Upper lobe of left lung (tissue), 6 donors: ENCODE data around the gene WDR11. TPM values are rescaled to one million over a fixed set of nuclear protein-coding genes. Genes with fewer than 3 reads are reported as not detected.
"Not testable (repeated sequence)": the region's sequence is repeated elsewhere in the genome, so short reads cannot be mapped to it uniquely, and the experiment has no call there.

ENCODE experiments used
- ATAC-seq, 2 donors: fragments of 200-7000 bp; cut with Tn5 transposase; one replicate each; pipeline ENCODE4 v1.9.1; 2022; ENCODE audit warnings: mild to moderate bottlenecking in 2 of 2, moderate library complexity in 2 of 2; ENCODE audit not compliant: low FRiP score in 2 of 2
- DNase-seq, 2 donors: peaks; one replicate each; pipeline ENCODE4 v3.0.0-alpha.2; 2019 to 2020
- H3K27ac ChIP-seq, 4 donors: fragments of 200-600 bp; sonication (generic); one replicate each; pipeline ENCODE4 v1.5.1; 2016 to 2019
- H3K27me3 ChIP-seq, 4 donors: fragments of 200-600 bp; sonication (generic); one replicate each; pipeline ENCODE4 v1.5.1; 2017 to 2019
- H3K36me3 ChIP-seq, 4 donors: fragments of 200-600 bp; sonication (generic); one replicate each; pipeline ENCODE4 v1.5.1; 2016 to 2019
- H3K4me1 ChIP-seq, 4 donors: fragments of 200-600 bp; sonication (generic); one replicate each; pipeline ENCODE4 v1.5.1; 2018 to 2019
- H3K4me3 ChIP-seq, 4 donors: fragments of 200-600 bp; sonication (generic); one replicate each; pipeline ENCODE4 v1.5.1; 2017 to 2019; ENCODE audit warnings: mild to moderate bottlenecking in 2 of 4, moderate library complexity in 1 of 4
- H3K9me3 ChIP-seq, 4 donors: fragments of 200-600 bp; sonication (generic); one replicate each; pipeline ENCODE4 v1.5.1; 2018 to 2019
- EP300 ChIP-seq, 4 donors: sonication (generic); formaldehyde crosslinking; IDR thresholded peaks; one replicate each; pipeline ENCODE4 v1.5.1; 2017; ENCODE audit warnings: antibody characterized with exemption in 4 of 4, control low read depth in 2 of 4
- POLR2A ChIP-seq, 4 donors: fragments of 450-650 bp; IDR thresholded peaks; one replicate each; pipeline ENCODE4 v1.5.1; 2016 to 2017; ENCODE audit warnings: antibody characterized with exemption in 4 of 4, mild to moderate bottlenecking in 2 of 4
- POLR2AphosphoS5 ChIP-seq, 2 donors: sonication (generic); formaldehyde crosslinking; IDR thresholded peaks; one replicate each; pipeline ENCODE4 v1.5.1; 2017; ENCODE audit warnings: antibody characterized with exemption in 2 of 2
- WGBS, 2 donors: methylation state at CpG; one replicate each; pipeline ENCODE4 v1.1.5; 2017 to 2018; 5-methylcytosine and 5-hydroxymethylcytosine counted together
- total RNA-seq, 6 donors: library from RNA; depleted of rRNA in 4 of 6; stranded (reverse); fragments of >200 nt in 4 of 6; gene quantifications; one replicate each; pipeline versions ENCODE4 v1.1.0 to v1.2.1, GENCODE V29; 2016 to 2021
- TF ChIP-seq, protein P1 (sequence below), 6 experiments: fragments of 450-650 bp in 4 of 6; fragments of 200-600 bp in 2 of 6; sonication (generic) in 2 of 6; IDR thresholded peaks; one replicate each; pipeline ENCODE4 v1.5.1; 2016 to 2019; ENCODE audit warnings: antibody characterized with exemption in 6 of 6
- donor health status: DM: no; HTN: no; CAD: no; lungs with moderate emphysema.
- donor health status: DM: no; HTN: yes; CAD: no; lungs with severe emphysema.

The WDR11 gene
- total RNA-seq, 6 donors from 2014 or later, result 35.6 to 69.1 (median 40.4) TPM

DNA sequence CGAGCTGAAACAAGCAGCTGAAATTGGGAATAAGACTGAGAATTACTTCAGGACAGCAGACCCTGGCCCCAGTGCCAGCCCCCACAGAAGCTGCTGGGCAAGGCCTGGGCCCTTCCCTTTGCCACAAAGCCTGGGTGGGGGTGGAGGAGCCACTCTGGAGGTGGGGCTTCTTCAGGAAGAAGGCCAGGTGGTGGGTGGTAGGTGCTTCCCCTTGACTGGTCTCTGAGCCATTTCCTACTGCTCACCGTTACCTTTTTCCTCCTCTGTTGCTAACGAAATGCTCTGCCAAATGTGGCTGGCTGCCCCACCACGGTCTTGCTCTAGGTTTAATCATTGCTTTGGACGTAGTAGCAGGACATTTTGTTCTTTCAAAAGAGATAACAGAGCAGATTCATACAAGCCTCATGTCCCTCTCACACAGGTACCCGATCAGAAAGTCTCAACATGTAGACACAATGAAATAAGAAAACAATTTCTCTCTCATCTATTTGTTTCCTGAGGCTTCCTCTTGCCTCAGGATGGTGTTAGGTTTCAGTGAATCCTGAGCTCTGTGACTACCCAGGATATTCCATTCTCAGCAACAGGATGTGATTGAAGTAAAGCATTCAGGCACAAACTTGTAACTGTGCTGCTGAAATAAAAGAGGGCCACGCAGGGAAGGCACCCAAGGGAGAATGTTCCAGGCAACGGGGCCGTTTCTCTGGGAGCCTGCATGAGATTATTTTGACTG lies 66.5 kb downstream of the WDR11 start:
- Histone ChIP-seq H3K4me3 (no peak overlapping the region), H3K27ac (no peak overlapping the region), H3K36me3 (no peaks in the 10 kb centered on the region), H3K27me3 (no peaks in the 10 kb centered on the region), H3K9me3 (peaks cover 0 to 16% (median 3%) of the 10 kb centered on the region in 4 donors), H3K4me1 (no peaks in the 10 kb centered on the region)
- 64 to 70% methylated on average over 9 of the region's 9 CpGs for WGBS, 2 donors
- no peak for TF ChIP-seq POLR2AphosphoS5 (IDR thresholded peaks at IDR 0.05)
- TF ChIP-seq EP300 (IDR thresholded peaks at IDR 0.05), result no peak
- TF ChIP-seq, protein P1, sequence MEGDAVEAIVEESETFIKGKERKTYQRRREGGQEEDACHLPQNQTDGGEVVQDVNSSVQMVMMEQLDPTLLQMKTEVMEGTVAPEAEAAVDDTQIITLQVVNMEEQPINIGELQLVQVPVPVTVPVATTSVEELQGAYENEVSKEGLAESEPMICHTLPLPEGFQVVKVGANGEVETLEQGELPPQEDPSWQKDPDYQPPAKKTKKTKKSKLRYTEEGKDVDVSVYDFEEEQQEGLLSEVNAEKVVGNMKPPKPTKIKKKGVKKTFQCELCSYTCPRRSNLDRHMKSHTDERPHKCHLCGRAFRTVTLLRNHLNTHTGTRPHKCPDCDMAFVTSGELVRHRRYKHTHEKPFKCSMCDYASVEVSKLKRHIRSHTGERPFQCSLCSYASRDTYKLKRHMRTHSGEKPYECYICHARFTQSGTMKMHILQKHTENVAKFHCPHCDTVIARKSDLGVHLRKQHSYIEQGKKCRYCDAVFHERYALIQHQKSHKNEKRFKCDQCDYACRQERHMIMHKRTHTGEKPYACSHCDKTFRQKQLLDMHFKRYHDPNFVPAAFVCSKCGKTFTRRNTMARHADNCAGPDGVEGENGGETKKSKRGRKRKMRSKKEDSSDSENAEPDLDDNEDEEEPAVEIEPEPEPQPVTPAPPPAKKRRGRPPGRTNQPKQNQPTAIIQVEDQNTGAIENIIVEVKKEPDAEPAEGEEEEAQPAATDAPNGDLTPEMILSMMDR (IDR thresholded peaks at IDR 0.05), result no peak
- TF ChIP-seq POLR2A (IDR thresholded peaks at IDR 0.05), result no peak
- no peak for DNase-seq
- ATAC-seq, result no peak

DNA sequence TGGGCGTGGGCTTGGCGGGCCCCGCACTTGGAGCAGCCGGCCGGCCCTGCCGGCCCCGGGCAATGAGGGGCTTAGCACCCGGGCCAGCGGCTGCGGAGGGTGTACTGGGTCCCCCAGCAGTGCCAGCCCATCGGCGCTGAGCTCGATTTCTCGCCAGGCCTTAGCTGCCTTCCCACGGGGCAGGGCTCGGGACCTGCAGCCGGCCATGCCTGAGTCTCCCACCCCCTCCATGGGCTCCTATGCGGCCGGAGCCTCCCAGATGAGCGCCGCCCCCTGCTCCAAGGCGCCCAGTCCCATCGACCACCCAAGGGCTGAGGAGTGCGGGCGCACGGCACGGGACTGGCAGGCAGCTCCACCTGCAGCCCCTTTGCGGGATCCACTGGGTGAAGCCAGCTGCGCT lies 72.7 kb downstream of the WDR11 start:
- not testable (repeated sequence) for H3K36me3 ChIP-seq, ATAC-seq, H3K9me3 ChIP-seq, H3K4me3 ChIP-seq, H3K27me3 ChIP-seq, H3K4me1 ChIP-seq, H3K27ac ChIP-seq
- 95 to 98% methylated on average over 16 to 19 of the region's 29 CpGs for WGBS, 2 donors
- peak in 1 of 2 donors; percentile 73 for DNase-seq

DNA sequence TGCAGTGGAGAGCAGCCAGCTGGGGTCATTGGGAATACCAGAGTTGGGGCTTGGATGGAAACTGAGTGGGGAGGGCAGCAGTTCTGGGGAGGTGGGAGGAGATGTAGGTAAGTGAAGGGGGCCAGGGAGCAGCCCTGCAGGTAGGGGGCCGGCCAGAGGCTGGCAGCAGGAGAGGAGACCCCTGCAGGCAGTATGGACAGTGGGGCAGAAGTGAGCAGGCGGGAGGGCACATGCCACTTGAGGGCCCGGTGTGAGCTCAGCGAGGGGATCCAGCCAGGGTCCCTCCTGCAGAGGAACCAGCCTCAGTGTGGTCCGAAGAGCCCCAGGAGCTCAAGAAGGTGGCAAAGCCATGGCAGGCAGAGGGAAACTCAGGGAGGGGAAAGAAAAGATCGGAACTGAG lies 75.4 kb downstream of the WDR11 start:
- TF ChIP-seq POLR2AphosphoS5 (IDR thresholded peaks at IDR 0.05), result no peak
- TF ChIP-seq POLR2A (IDR thresholded peaks at IDR 0.05), result no peak
- no peak for TF ChIP-seq EP300 (IDR thresholded peaks at IDR 0.05)
- TF ChIP-seq, protein P1 (IDR thresholded peaks at IDR 0.05), result no peak
- DNase-seq (no peak), ATAC-seq (peak; percentile 25 to 28)
- Histone ChIP-seq H3K9me3 (no peaks in the 10 kb centered on the region), H3K4me1 (peaks cover 0 to 5% (median 0%) of the 10 kb centered on the region in 4 donors), H3K36me3 (no peaks in the 10 kb centered on the region), H3K27ac (no peak overlapping the region), H3K27me3 (no peaks in the 10 kb centered on the region), H3K4me3 (no peak overlapping the region)
- WGBS, 2 donors, result 82 to 83% methylated on average over 6 of the region's 6 CpGs

DNA sequence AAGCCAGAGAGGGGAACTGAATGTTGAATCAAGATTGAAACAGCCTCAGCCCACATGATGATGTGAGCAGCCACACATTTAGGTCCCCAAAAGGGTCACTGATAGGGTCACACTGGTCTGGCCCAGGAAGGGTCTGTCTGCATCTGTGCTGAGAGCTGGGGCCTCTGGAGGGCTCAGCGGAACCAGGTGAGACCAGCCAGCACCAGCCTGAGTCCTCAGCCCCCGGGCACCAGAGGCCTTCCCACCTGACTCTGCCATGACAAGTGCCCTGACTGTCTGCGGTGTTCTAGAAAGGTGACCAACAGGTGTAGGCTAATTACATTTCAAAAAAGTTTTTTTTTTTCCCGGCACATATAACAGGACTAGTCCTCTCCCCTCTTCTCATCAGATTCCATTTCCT lies 76.2 kb downstream of the WDR11 start:
- DNase-seq (no peak), ATAC-seq (no peak)
- no peaks in the 10 kb centered on the region for H3K36me3 ChIP-seq
- H3K27ac ChIP-seq, result no peak overlapping the region
- H3K4me3 ChIP-seq, result no peak overlapping the region
- TF ChIP-seq, protein P1 (IDR thresholded peaks at IDR 0.05), result no peak
- H3K9me3 ChIP-seq, result no peaks in the 10 kb centered on the region
- H3K4me1 ChIP-seq, result peaks cover 0 to 5% (median 0%) of the 10 kb centered on the region in 4 donors
- H3K27me3 ChIP-seq, result no peaks in the 10 kb centered on the region
- WGBS, 2 donors, result 55 to 63% methylated on average over 4 of the region's 4 CpGs

DNA sequence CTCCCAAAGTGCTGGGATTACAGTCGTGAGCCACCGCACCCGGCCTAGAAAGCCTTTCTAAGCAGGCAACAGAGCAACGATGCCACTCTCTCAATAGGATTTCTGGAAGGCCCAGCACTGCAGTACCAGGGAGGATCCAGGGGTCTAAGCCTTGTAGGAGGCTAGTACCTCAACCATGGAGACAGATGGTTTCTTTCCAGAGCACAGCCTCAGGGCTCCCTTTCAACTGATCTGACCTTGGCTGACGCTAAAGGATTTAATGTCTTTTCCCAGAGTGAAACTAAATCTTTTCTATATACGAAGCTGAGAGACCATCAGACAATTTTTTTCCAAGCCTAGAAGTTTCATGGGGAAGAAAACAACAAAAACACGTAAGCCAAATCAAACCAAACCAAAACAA lies 78.0 kb downstream of the WDR11 start:
- WGBS, 2 donors, result 89 to 91% methylated on average over 7 of the region's 7 CpGs
- Histone ChIP-seq H3K27me3 (no peaks in the 10 kb centered on the region), H3K36me3 (no peaks in the 10 kb centered on the region), H3K27ac (no peak overlapping the region), H3K4me3 (no peak overlapping the region), H3K9me3 (no peaks in the 10 kb centered on the region), H3K4me1 (peaks cover 0 to 5% (median 0%) of the 10 kb centered on the region in 4 donors)
- DNase-seq (no peak), ATAC-seq (no peak)
- TF ChIP-seq POLR2A (IDR thresholded peaks at IDR 0.05) (no peak), EP300 (IDR thresholded peaks at IDR 0.05) (no peak), POLR2AphosphoS5 (IDR thresholded peaks at IDR 0.05) (no peak)
- TF ChIP-seq, protein P1 (IDR thresholded peaks at IDR 0.05), result no peak
